ENCODE results near the gene UBAP1L.
"Not testable (repeated sequence)": the region's sequence is repeated elsewhere in the genome, so short reads cannot be mapped to it uniquely, and the experiment has no call there.

Gene UBAP1L

GRCh38 chr15:65154720-65155119, 39.7 kb upstream of the UBAP1L start:
- no peak overlapping the region for H3K27ac ChIP-seq
- H3K36me3 ChIP-seq (ENCODE audit: insufficient read depth): peaks cover 7% of the 10 kb centered on the region; the same call in 1 of the 2 replicates

GRCh38 chr15:65147902-65148301, 32.9 kb upstream of the UBAP1L start:
- Histone ChIP-seq H3K4me2 (no peak overlapping the region), H3K27ac (no peak overlapping the region), H3K27me3 (ENCODE audit: insufficient read depth, low read depth) (no peaks in the 10 kb centered on the region), H3K36me3 (ENCODE audit: insufficient read depth) (no peaks in the 10 kb centered on the region), H3K4me3 (IDR thresholded peaks at IDR 0.05; ENCODE audit: insufficient read depth, low read depth, low read length) (no peak overlapping the region), H3K9ac (no peak overlapping the region), H3K79me2 (ENCODE audit: insufficient read depth, low read depth) (no peaks in the 10 kb centered on the region), H2AFZ (ENCODE audit: low read depth) (no peak overlapping the region), H4K20me1 (ENCODE audit: insufficient read depth) (no peaks in the 10 kb centered on the region), H3K4me1 (ENCODE audit: low read depth, poor library complexity, severe bottlenecking) (no peaks in the 10 kb centered on the region)
- TF ChIP-seq CTCF (conservative IDR thresholded peaks at IDR 0.05; ENCODE audit: low read depth, low read length): no peak

More at GRCh38 chr15:65154720-65155119, 39.7 kb upstream of the UBAP1L start:
- Histone ChIP-seq H2AFZ (ENCODE audit: low read depth) (no peak overlapping the region), H3K79me2 (ENCODE audit: insufficient read depth, low read depth) (no peaks in the 10 kb centered on the region), H3K27me3 (ENCODE audit: insufficient read depth, low read depth) (no peaks in the 10 kb centered on the region), H3K4me3 (IDR thresholded peaks at IDR 0.05; ENCODE audit: insufficient read depth, low read depth, low read length) (no peak overlapping the region), H3K9ac (no peak overlapping the region), H4K20me1 (ENCODE audit: insufficient read depth) (no peaks in the 10 kb centered on the region), H3K4me1 (ENCODE audit: low read depth, poor library complexity, severe bottlenecking) (no peaks in the 10 kb centered on the region), H3K4me2 (no peak overlapping the region)
- no peak for TF ChIP-seq CTCF (conservative IDR thresholded peaks at IDR 0.05; ENCODE audit: low read depth, low read length)

GRCh38 chr15:65146438-65146837, 31.4 kb upstream of the UBAP1L start:
- Histone ChIP-seq H3K79me2 (ENCODE audit: insufficient read depth, low read depth) (no peaks in the 10 kb centered on the region), H3K27ac (no peak overlapping the region), H3K27me3 (ENCODE audit: insufficient read depth, low read depth) (no peaks in the 10 kb centered on the region), H3K9ac (no peak overlapping the region), H4K20me1 (ENCODE audit: insufficient read depth) (no peaks in the 10 kb centered on the region), H3K36me3 (ENCODE audit: insufficient read depth) (no peaks in the 10 kb centered on the region), H3K4me3 (IDR thresholded peaks at IDR 0.05; ENCODE audit: insufficient read depth, low read depth, low read length) (no peak overlapping the region), H3K4me1 (ENCODE audit: low read depth, poor library complexity, severe bottlenecking) (no peaks in the 10 kb centered on the region), H2AFZ (ENCODE audit: low read depth) (no peak overlapping the region), H3K4me2 (no peak overlapping the region)
- TF ChIP-seq CTCF (conservative IDR thresholded peaks at IDR 0.05; ENCODE audit: low read depth, low read length): no peak

GRCh38 chr15:65138631-65139030, 23.6 kb upstream of the UBAP1L start:
- H3K4me2 ChIP-seq, H3K9ac ChIP-seq, H3K27ac ChIP-seq: not testable (repeated sequence)

GRCh38 chr15:65137893-65138292, 22.9 kb upstream of the UBAP1L start:
- H3K36me3 ChIP-seq (ENCODE audit: insufficient read depth); H4K20me1 ChIP-seq (ENCODE audit: insufficient read depth); H3K27ac ChIP-seq: not testable (repeated sequence)

More at GRCh38 chr15:65138631-65139030, 23.6 kb upstream of the UBAP1L start:
- not testable (repeated sequence) for H2AFZ ChIP-seq (ENCODE audit: low read depth); H3K79me2 ChIP-seq (ENCODE audit: insufficient read depth, low read depth); H3K27me3 ChIP-seq (ENCODE audit: insufficient read depth, low read depth); H4K20me1 ChIP-seq (ENCODE audit: insufficient read depth); H3K36me3 ChIP-seq (ENCODE audit: insufficient read depth); H3K4me1 ChIP-seq (ENCODE audit: low read depth, poor library complexity, severe bottlenecking); H3K4me3 ChIP-seq (IDR thresholded peaks at IDR 0.05; ENCODE audit: insufficient read depth, low read depth, low read length)

GRCh38 chr15:65137089-65137488, 22.1 kb upstream of the UBAP1L start:
- H3K27me3 ChIP-seq (ENCODE audit: insufficient read depth, low read depth); H3K79me2 ChIP-seq (ENCODE audit: insufficient read depth, low read depth); H3K9ac ChIP-seq; H3K36me3 ChIP-seq (ENCODE audit: insufficient read depth); H3K4me1 ChIP-seq (ENCODE audit: low read depth, poor library complexity, severe bottlenecking); H3K27ac ChIP-seq; H3K4me3 ChIP-seq (IDR thresholded peaks at IDR 0.05; ENCODE audit: insufficient read depth, low read depth, low read length); H3K4me2 ChIP-seq; H2AFZ ChIP-seq (ENCODE audit: low read depth); H4K20me1 ChIP-seq (ENCODE audit: insufficient read depth): not testable (repeated sequence)

More at GRCh38 chr15:65137893-65138292, 22.9 kb upstream of the UBAP1L start:
- H2AFZ ChIP-seq (ENCODE audit: low read depth); H3K4me1 ChIP-seq (ENCODE audit: low read depth, poor library complexity, severe bottlenecking); H3K4me3 ChIP-seq (IDR thresholded peaks at IDR 0.05; ENCODE audit: insufficient read depth, low read depth, low read length); H3K9ac ChIP-seq; H3K27me3 ChIP-seq (ENCODE audit: insufficient read depth, low read depth); H3K79me2 ChIP-seq (ENCODE audit: insufficient read depth, low read depth); H3K4me2 ChIP-seq: not testable (repeated sequence)

Data from KMS-11 (cell line).